ENCODE data around the gene SRRM5.
A peak's percentile ranks its signal among the peaks of the same experiment; 100 is the strongest.
"Not testable (repeated sequence)": the region's sequence is repeated elsewhere in the genome, so short reads cannot be mapped to it uniquely, and the experiment has no call there.

The SRRM5 gene

GRCh38 chr19:43639519-43640423 lies 27.9 kb downstream of the SRRM5 start, which contains the start of gene CADM4:
TSS of gene CADM4 (minus strand) at chr19:43639850. CDS start at chr19:43639790, 60 bp downstream.
- DNase-seq = peak; percentile 47

GRCh38 chr19:43640424-43640757 lies 28.5 kb downstream of the SRRM5 start:
- no peak for DNase-seq

GRCh38 chr19:43641333-43641732 lies 29.4 kb downstream of the SRRM5 start:
- DNase-seq = no peak

- DNase-seq = no peak
Observed at GRCh38 chr19:43642531-43642930, 30.6 kb downstream of the SRRM5 start.

- no peak for DNase-seq
Observed at GRCh38 chr19:43643326-43643725, 31.4 kb downstream of the SRRM5 start.

GRCh38 chr19:43644181-43644580 lies 32.3 kb downstream of the SRRM5 start:
- DNase-seq = no peak

GRCh38 chr19:43648633-43649032 lies 36.7 kb downstream of the SRRM5 start:
- DNase-seq = no peak

- no peak for DNase-seq
Observed at GRCh38 chr19:43649514-43649913, 37.6 kb downstream of the SRRM5 start.

- DNase-seq = not testable (repeated sequence)
Observed at GRCh38 chr19:43650276-43650675, 38.4 kb downstream of the SRRM5 start.

- DNase-seq = peak; percentile 68
Observed at GRCh38 chr19:43651758-43652545, 40.1 kb downstream of the SRRM5 start.

GRCh38 chr19:43652546-43652874 lies 40.6 kb downstream of the SRRM5 start:
- DNase-seq = no peak

- DNase-seq = no peak
Observed at GRCh38 chr19:43656436-43656835, 44.5 kb downstream of the SRRM5 start.

GRCh38 chr19:43658001-43658400 lies 46.1 kb downstream of the SRRM5 start:
- DNase-seq = no peak

GRCh38 chr19:43658494-43658893 lies 46.6 kb downstream of the SRRM5 start:
- DNase-seq = no peak

GRCh38 chr19:43660301-43660970 lies 48.5 kb downstream of the SRRM5 start:
- no peak for DNase-seq

GRCh38 chr19:43660971-43661360 lies 49.1 kb downstream of the SRRM5 start:
- DNase-seq = no peak

- no peak for DNase-seq
Observed at GRCh38 chr19:43662487-43662886, 50.6 kb downstream of the SRRM5 start.

- no peak for DNase-seq
Observed at GRCh38 chr19:43664018-43664417, 52.1 kb downstream of the SRRM5 start.

All from RPMI8226 (cell line).